ENCODE measurements around the gene C9orf152.
A peak's percentile ranks its signal among the peaks of the same experiment; 100 is the strongest.

Gene C9orf152

GRCh38 chr9:110208031-110208430 is at the start of gene C9orf152:
TSS of gene C9orf152 (minus strand) at chr9:110208159. CDS start at chr9:110207579, 580 bp downstream.
- no peaks in the 10 kb centered on the region for H3K36me3 ChIP-seq
- no peak within 1 kb of the TSS for H3K27ac ChIP-seq
- TF ChIP-seq CTCF (IDR thresholded peaks at IDR 0.05): no peak

GRCh38 chr9:110257097-110257841 is 49.3 kb upstream of the C9orf152 start:
- intact Hi-C loops (cut with DNase I; ENCODE audit: low total_unique reads): no loop called here
- Histone ChIP-seq H3K36me3 (no peaks in the 10 kb centered on the region), H3K4me1 (peaks cover 0 to 27% (median 14%) of the 10 kb centered on the region in 4 donors), H3K27me3 (no peaks in the 10 kb centered on the region), H3K9me3 (no peaks in the 10 kb centered on the region), H3K4me3 (peak overlapping the region; percentile 82 to 95), H3K27ac (peak overlapping the region; percentile 82 to 93)
- TF ChIP-seq CTCF (IDR thresholded peaks at IDR 0.05): no peak
- no peak for DNase-seq

More at GRCh38 chr9:110208031-110208430, at the start of gene C9orf152:
- H3K4me1 ChIP-seq: peaks cover 0 to 4% (median 0%) of the 10 kb centered on the region in 4 donors
- H3K9me3 ChIP-seq: no peaks in the 10 kb centered on the region
- H3K4me3 ChIP-seq: no peak within 1 kb of the TSS
- intact Hi-C loops (cut with DNase I; ENCODE audit: low total_unique reads): no loop called here
- no peak for DNase-seq
- peaks cover 0 to 10% of the 10 kb centered on the region in 2 donors for H3K27me3 ChIP-seq

- peak within 1 kb of the TSS; percentile 82 to 95 for H3K4me3 ChIP-seq
- H3K4me1 ChIP-seq: peaks cover 0 to 27% (median 14%) of the 10 kb centered on the region in 4 donors
- no peak for TF ChIP-seq CTCF (IDR thresholded peaks at IDR 0.05)
- H3K27me3 ChIP-seq: no peaks in the 10 kb centered on the region
- peak within 1 kb of the TSS; percentile 82 to 93 for H3K27ac ChIP-seq
- no peaks in the 10 kb centered on the region for H3K9me3 ChIP-seq
- no peaks in the 10 kb centered on the region for H3K36me3 ChIP-seq
- peak; percentile 84 to 93 for DNase-seq
- intact Hi-C loops (cut with DNase I; ENCODE audit: low total_unique reads): no loop called here
These were observed 48.6 kb upstream of the C9orf152 start, which contains the start of gene TXN for GRCh38 chr9:110256380-110257096. TSS of gene TXN (minus strand) at chr9:110256507. CDS start at chr9:110256435, 72 bp downstream.

- intact Hi-C loops (cut with DNase I; ENCODE audit: low total_unique reads): no loop called here
- DNase-seq: peak; percentile 58 to 85
These were observed 47.8 kb upstream of the C9orf152 start for GRCh38 chr9:110255463-110256379.

More at GRCh38 chr9:110255463-110256379, 47.8 kb upstream of the C9orf152 start:
- no peak for TF ChIP-seq CTCF (IDR thresholded peaks at IDR 0.05)
- peaks cover 0 to 27% (median 14%) of the 10 kb centered on the region in 4 donors for H3K4me1 ChIP-seq
- no peaks in the 10 kb centered on the region for H3K36me3 ChIP-seq
- H3K27me3 ChIP-seq: no peaks in the 10 kb centered on the region
- H3K27ac ChIP-seq: peak overlapping the region; percentile 82 to 93
- H3K4me3 ChIP-seq: peak overlapping the region; percentile 82 to 95
- no peaks in the 10 kb centered on the region for H3K9me3 ChIP-seq
